HL-60 (cell line): Measurements from ENCODE around the gene MED16.

Experiments
- DNase-seq, 2 experiments: peaks; one replicate each; pipeline ENCODE4 v3.0.0-alpha.2; 2010 to 2020; ENCODE audit warnings: low read depth in 1 of 2, low spot score in 1 of 2
- H3K27ac ChIP-seq: fragments of 250-450 bp; sonication (Bioruptor Pico); replicated peaks from 2 replicates; pipeline ENCODE4 v1.5.1; 2020; ENCODE audit warnings: mild to moderate bottlenecking, moderate library complexity
- H3K27me3 ChIP-seq: fragments of 250-450 bp; sonication (Bioruptor Pico); 2 replicates; pipeline ENCODE4 v1.5.1; 2021; ENCODE audit warnings: mild to moderate bottlenecking, moderate library complexity; ENCODE audit not compliant: insufficient read depth, poor library complexity, severe bottlenecking
- H3K4me3 ChIP-seq: replicated peaks from 2 replicates; pipeline ENCODE4 v1.5.1; 2011; ENCODE audit warnings: mild to moderate bottlenecking, control low read depth, low read length; ENCODE audit not compliant: insufficient read depth
- GABPA ChIP-seq: IDR thresholded peaks from 2 replicates; pipeline ENCODE4 v1.6.1; 2012; ENCODE audit warnings: low read depth
- POLR2AphosphoS5 ChIP-seq: IDR thresholded peaks from 2 replicates; pipeline ENCODE4 v1.6.1; 2012; ENCODE audit warnings: low read depth
- SPI1 ChIP-seq: IDR thresholded peaks from 2 replicates; pipeline ENCODE4 v1.6.1; 2012; ENCODE audit warnings: low read depth, mild to moderate bottlenecking, borderline replicate concordance
- TF ChIP-seq, protein P1 (sequence below): IDR thresholded peaks from one replicate; pipeline ENCODE4 v1.5.1; 2011; ENCODE audit warnings: low read length, control low read depth, inconsistent platforms; ENCODE audit not compliant: insufficient read depth
- TF ChIP-seq, protein P2 (sequence below): IDR thresholded peaks from 2 replicates; pipeline ENCODE4 v1.6.1; 2012; ENCODE audit warnings: low read depth; ENCODE audit not compliant: insufficient replicate concordance

MED16 gene

DNA sequence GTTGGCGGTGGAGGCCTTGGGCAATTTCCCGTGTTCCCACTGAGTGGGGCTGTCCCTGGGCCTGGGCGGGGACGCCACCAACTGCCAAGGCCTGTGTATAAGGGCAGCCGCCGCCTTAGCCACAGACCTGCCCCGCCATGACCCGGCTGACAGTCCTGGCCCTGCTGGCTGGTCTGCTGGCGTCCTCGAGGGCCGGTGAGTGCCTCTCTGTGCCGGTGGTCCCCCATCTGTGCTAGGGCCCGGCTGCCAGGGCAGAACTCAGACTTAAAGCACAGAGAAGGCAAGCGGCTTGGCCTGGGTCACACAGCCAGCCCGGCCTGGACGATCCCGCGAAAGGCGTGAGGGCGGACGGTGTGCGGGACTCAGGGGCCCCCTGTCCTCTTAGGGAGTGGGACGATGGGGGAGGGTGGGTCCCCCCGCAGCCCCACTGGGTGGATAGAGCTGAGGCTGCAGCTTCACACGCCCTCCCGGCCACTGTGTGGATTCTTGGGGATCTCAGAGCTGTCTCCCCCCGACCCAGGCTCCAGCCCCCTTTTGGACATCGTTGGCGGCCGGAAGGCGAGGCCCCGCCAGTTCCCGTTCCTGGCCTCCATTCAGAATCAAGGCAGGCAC lies 65.2 kb downstream of the MED16 start, which contains the start of gene AZU1:
Gene AZU1 (plus strand): TSS at position 128 of the 612 bp plus-strand sequence. CDS start 10 bp downstream, at position 138.
- DNase-seq = peak; percentile 89 to 90
- peak within 1 kb of the TSS; percentile 98 for H3K27ac ChIP-seq
- TF ChIP-seq, protein P1, sequence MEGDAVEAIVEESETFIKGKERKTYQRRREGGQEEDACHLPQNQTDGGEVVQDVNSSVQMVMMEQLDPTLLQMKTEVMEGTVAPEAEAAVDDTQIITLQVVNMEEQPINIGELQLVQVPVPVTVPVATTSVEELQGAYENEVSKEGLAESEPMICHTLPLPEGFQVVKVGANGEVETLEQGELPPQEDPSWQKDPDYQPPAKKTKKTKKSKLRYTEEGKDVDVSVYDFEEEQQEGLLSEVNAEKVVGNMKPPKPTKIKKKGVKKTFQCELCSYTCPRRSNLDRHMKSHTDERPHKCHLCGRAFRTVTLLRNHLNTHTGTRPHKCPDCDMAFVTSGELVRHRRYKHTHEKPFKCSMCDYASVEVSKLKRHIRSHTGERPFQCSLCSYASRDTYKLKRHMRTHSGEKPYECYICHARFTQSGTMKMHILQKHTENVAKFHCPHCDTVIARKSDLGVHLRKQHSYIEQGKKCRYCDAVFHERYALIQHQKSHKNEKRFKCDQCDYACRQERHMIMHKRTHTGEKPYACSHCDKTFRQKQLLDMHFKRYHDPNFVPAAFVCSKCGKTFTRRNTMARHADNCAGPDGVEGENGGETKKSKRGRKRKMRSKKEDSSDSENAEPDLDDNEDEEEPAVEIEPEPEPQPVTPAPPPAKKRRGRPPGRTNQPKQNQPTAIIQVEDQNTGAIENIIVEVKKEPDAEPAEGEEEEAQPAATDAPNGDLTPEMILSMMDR = no peak
- TF ChIP-seq SPI1 = peak; percentile 42; the same call in 1 of the 2 replicates
- TF ChIP-seq, protein P2, sequence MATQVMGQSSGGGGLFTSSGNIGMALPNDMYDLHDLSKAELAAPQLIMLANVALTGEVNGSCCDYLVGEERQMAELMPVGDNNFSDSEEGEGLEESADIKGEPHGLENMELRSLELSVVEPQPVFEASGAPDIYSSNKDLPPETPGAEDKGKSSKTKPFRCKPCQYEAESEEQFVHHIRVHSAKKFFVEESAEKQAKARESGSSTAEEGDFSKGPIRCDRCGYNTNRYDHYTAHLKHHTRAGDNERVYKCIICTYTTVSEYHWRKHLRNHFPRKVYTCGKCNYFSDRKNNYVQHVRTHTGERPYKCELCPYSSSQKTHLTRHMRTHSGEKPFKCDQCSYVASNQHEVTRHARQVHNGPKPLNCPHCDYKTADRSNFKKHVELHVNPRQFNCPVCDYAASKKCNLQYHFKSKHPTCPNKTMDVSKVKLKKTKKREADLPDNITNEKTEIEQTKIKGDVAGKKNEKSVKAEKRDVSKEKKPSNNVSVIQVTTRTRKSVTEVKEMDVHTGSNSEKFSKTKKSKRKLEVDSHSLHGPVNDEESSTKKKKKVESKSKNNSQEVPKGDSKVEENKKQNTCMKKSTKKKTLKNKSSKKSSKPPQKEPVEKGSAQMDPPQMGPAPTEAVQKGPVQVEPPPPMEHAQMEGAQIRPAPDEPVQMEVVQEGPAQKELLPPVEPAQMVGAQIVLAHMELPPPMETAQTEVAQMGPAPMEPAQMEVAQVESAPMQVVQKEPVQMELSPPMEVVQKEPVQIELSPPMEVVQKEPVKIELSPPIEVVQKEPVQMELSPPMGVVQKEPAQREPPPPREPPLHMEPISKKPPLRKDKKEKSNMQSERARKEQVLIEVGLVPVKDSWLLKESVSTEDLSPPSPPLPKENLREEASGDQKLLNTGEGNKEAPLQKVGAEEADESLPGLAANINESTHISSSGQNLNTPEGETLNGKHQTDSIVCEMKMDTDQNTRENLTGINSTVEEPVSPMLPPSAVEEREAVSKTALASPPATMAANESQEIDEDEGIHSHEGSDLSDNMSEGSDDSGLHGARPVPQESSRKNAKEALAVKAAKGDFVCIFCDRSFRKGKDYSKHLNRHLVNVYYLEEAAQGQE = peak; percentile 61
- peak; percentile 98 for TF ChIP-seq POLR2AphosphoS5

DNA sequence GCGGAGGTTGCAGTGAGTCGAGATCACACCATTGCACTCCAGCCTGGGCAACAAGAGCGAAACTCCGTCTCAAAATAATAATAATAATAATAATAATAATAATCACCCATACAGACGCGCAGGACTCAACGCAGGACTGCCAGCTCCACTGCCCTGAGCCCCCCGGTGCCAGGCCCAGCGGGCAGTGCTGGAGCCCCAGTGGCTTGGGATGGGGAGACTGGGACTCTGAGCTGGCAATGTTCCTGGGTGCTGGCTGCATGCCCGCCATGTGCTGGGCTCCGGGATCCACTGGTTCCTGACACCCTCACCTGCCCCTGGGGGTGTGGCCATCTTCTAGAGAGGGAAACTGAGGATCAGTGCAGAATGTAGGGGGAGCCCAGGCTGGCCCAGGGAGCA lies 65.7 kb downstream of the MED16 start:
- peak overlapping the region; percentile 98 for H3K27ac ChIP-seq

More for the DNA sequence above, 65.2 kb downstream of the MED16 start, which contains the start of gene AZU1:
- Histone ChIP-seq H3K4me3 (peak within 1 kb of the TSS; percentile 63), H3K27me3 (no peaks in the 10 kb centered on the region)

DNA sequence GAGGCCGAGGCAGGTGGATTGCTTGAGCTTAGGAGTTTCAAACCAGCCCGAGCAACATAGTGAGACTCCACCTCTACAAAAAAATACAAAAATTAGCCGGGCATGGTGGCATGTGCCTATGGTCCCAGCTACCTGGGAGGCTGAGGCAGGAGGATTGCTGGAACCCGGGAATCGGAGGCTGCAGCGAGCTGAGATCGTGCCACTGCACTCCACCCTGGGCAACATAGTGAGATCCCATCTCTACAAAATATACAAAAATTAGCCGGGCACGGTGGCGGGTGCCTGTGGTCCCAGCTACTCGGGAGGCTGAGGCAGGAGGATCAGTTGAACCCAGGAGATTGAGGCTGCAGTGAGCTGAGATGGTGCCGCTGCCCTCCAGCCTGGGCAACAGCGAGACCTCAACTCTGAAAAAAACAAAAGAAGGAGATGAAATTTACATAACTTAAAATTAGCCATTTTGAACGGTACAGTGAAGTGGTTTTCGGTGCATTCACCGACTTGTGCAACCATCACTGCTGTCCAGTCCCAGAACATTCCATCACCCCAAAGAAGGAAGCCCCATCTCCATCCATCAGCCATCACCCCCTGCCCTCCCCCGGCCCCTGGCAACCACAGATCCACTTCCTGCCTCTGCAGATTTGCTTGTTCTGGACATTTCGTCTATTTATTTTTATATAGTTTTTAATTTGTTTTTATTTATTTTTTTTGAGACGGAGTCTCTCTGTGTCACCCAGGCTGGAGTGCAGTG lies 66.9 kb downstream of the MED16 start:
- peak overlapping the region; percentile 98 for H3K27ac ChIP-seq
- H3K27me3 ChIP-seq = no peaks in the 10 kb centered on the region
- TF ChIP-seq, protein P2 = no peak
- peak; percentile 26; the same call in 1 of the 2 replicates for TF ChIP-seq POLR2AphosphoS5
- TF ChIP-seq GABPA = no peak
- TF ChIP-seq, protein P1 = no peak
- DNase-seq = peak in 1 of 2 experiments; percentile 64
- no peak overlapping the region for H3K4me3 ChIP-seq

More for the DNA sequence above, 65.7 kb downstream of the MED16 start:
- no peak for DNase-seq
- TF ChIP-seq, protein P2 = no peak
- TF ChIP-seq SPI1 (no peak), POLR2AphosphoS5 (no peak), GABPA (no peak)
- TF ChIP-seq, protein P1 = no peak
- Histone ChIP-seq H3K4me3 (peak overlapping the region; percentile 63), H3K27me3 (no peaks in the 10 kb centered on the region)
